Measurements from ENCODE around the gene AOPEP. TPM values are rescaled to one million over a fixed set of nuclear protein-coding genes. Genes with fewer than 3 reads are reported as not detected.
A peak's percentile ranks its signal among the peaks of the same experiment; 100 is the strongest.

Gene AOPEP
- total and polyA plus RNA-seq, 8 donors: 73.9 to 407 (median 101) TPM

DNA sequence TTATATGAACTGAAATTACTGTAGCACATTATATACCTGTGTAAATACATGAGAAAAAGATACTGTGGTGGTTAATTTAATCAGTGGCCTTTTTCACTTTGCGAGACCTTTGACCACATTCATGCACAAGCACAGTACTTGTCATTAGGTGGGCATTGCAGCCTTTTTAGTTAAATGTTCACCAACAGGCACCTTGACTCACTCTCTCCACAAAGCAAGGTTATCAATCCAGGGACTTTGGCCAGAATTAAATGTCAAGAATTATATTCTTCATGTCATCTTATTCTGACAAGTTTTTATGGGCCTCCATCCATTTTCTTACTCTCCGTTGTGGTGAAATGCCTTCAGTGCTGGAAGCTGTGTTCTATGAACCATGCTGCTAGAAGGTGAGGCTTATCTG lies 72.2 kb downstream of the AOPEP start:
- Histone ChIP-seq H3K9me3 (no peaks in the 10 kb centered on the region), H3K27ac (peak overlapping the region in 4 of 5 donors; percentile 20 to 62 (median 58)), H3K36me3 (peaks cover 5 to 19% (median 10%) of the 10 kb centered on the region in 4 donors), H3K4me3 (no peak overlapping the region), H3K27me3 (no peaks in the 10 kb centered on the region), H3K4me1 (peaks cover 4 to 36% (median 19%) of the 10 kb centered on the region in 4 donors)
- DNase-seq: peak in 1 of 2 donors; percentile 38
- WGBS, 5 donors: 59 to 74% (median 71%) methylated on average over 2 of the region's 2 CpGs
- TF ChIP-seq, protein P1, sequence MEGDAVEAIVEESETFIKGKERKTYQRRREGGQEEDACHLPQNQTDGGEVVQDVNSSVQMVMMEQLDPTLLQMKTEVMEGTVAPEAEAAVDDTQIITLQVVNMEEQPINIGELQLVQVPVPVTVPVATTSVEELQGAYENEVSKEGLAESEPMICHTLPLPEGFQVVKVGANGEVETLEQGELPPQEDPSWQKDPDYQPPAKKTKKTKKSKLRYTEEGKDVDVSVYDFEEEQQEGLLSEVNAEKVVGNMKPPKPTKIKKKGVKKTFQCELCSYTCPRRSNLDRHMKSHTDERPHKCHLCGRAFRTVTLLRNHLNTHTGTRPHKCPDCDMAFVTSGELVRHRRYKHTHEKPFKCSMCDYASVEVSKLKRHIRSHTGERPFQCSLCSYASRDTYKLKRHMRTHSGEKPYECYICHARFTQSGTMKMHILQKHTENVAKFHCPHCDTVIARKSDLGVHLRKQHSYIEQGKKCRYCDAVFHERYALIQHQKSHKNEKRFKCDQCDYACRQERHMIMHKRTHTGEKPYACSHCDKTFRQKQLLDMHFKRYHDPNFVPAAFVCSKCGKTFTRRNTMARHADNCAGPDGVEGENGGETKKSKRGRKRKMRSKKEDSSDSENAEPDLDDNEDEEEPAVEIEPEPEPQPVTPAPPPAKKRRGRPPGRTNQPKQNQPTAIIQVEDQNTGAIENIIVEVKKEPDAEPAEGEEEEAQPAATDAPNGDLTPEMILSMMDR (IDR thresholded peaks at IDR 0.05): no peak
- TF ChIP-seq POLR2AphosphoS5 (IDR thresholded peaks at IDR 0.05) (no peak), EP300 (IDR thresholded peaks at IDR 0.05) (no peak), POLR2A (IDR thresholded peaks at IDR 0.05) (no peak)
- intact Hi-C loops (cut with DNase I; ENCODE audit: low total_unique reads): no loop called here

- Histone ChIP-seq H3K4me1 (peaks cover 8 to 37% (median 20%) of the 10 kb centered on the region in 4 donors), H3K27ac (peak overlapping the region in 4 of 5 donors; percentile 55 to 62 (median 62)), H3K27me3 (no peaks in the 10 kb centered on the region), H3K9me3 (no peaks in the 10 kb centered on the region), H3K4me3 (no peak overlapping the region), H3K36me3 (peaks cover 5 to 11% (median 7%) of the 10 kb centered on the region in 4 donors)
- WGBS, 5 donors: 73 to 81% (median 79%) methylated on average over 9 of the region's 9 CpGs
- DNase-seq: peak in 1 of 2 donors; percentile 84
- TF ChIP-seq POLR2AphosphoS5 (IDR thresholded peaks at IDR 0.05) (peak in 1 of 3 donors; percentile 32), POLR2A (IDR thresholded peaks at IDR 0.05) (no peak), EP300 (IDR thresholded peaks at IDR 0.05) (no peak)
- intact Hi-C loops (cut with DNase I; ENCODE audit: low total_unique reads): no loop called here
Observed at GRCh38 chr9:94799578-94800264, 73.2 kb downstream of the AOPEP start.

DNA sequence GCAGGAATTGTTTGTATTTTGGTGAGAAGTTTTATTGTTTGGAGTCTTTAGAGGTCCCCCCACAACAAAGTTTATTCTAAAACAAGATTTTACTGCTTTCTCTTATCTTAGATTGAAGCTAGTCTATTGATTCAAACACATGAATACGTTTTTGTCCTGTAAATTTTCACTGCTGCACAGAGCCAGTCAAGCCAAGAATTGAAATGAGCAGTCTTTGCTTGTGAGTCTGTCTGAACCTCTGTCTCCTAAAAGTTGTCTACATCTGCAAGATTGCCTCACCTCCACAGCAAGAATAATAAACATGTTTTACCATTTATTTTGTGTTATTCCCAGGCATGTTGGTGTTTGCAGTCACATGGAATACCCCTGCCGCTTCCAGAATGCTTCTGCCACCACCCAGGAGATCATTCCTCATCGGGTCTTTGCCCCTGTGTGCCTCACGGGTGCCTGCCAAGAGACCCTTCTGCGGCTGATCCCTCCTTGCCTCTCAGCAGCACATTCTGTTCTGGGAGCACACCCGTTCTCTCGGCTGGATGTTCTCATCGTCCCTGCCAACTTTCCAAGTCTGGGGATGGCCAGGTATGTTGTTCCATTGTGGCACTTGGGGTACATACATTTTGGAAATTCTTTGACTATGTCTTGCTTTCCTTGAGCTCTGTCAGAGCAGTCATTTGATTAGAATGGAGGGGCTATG lies 74.1 kb downstream of the AOPEP start:
- Histone ChIP-seq H3K4me1 (peaks cover 8 to 46% (median 28%) of the 10 kb centered on the region in 4 donors), H3K27me3 (no peaks in the 10 kb centered on the region), H3K36me3 (peaks cover 5 to 11% (median 7%) of the 10 kb centered on the region in 4 donors), H3K27ac (peak overlapping the region in 4 of 5 donors; percentile 55 to 62 (median 62)), H3K9me3 (no peaks in the 10 kb centered on the region), H3K4me3 (no peak overlapping the region)
- DNase-seq: no peak
- intact Hi-C loops (cut with DNase I; ENCODE audit: low total_unique reads): no loop called here
- 78 to 87% (median 83%) methylated on average over 8 of the region's 8 CpGs for WGBS, 5 donors
- no peak for TF ChIP-seq EP300 (IDR thresholded peaks at IDR 0.05)
- TF ChIP-seq POLR2AphosphoS5 (IDR thresholded peaks at IDR 0.05): no peak
- TF ChIP-seq POLR2A (IDR thresholded peaks at IDR 0.05): no peak
- TF ChIP-seq, protein P1 (IDR thresholded peaks at IDR 0.05): no peak

GRCh38 chr9:94801234-94801633 lies 74.7 kb downstream of the AOPEP start:
- DNase-seq: no peak
- Histone ChIP-seq H3K36me3 (peaks cover 5 to 11% (median 7%) of the 10 kb centered on the region in 4 donors), H3K4me3 (no peak overlapping the region), H3K9me3 (no peaks in the 10 kb centered on the region), H3K4me1 (peaks cover 8 to 52% (median 34%) of the 10 kb centered on the region in 4 donors), H3K27ac (peak overlapping the region in 4 of 5 donors; percentile 55 to 62 (median 62)), H3K27me3 (no peaks in the 10 kb centered on the region)
- intact Hi-C loops (cut with DNase I; ENCODE audit: low total_unique reads): no loop called here
- TF ChIP-seq EP300 (IDR thresholded peaks at IDR 0.05): no peak
- 66 to 84% (median 78%) methylated on average over 1 of the region's 1 CpG for WGBS, 5 donors

DNA sequence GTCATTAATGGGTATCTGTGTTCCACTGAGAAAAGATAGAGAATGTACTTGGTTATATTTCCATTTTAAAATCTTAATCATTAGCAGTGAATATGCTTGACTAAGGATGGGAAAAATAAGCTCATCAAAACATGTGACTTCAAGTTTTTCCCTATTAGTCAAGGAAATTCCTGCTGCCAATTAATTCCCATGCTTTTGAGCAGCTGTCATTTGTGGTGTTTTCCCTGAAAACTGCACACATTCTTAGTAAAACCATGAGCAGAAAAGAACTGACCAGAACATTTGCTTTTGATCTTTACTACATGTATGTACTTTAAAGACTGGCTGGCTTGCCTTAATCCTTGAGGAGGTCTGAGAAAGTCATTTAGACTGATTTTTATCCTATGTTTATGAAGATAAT lies 75.2 kb downstream of the AOPEP start:
- Histone ChIP-seq H3K36me3 (peaks cover 5 to 11% (median 7%) of the 10 kb centered on the region in 4 donors), H3K4me1 (peaks cover 8 to 54% (median 37%) of the 10 kb centered on the region in 4 donors), H3K27me3 (no peaks in the 10 kb centered on the region), H3K9me3 (no peaks in the 10 kb centered on the region), H3K27ac (peak overlapping the region in 3 of 5 donors; percentile 55 to 62 (median 61)), H3K4me3 (no peak overlapping the region)
- no peak for DNase-seq
- no peak for TF ChIP-seq EP300 (IDR thresholded peaks at IDR 0.05)
- TF ChIP-seq, protein P1 (IDR thresholded peaks at IDR 0.05): no peak
- no peak for TF ChIP-seq POLR2AphosphoS5 (IDR thresholded peaks at IDR 0.05)
- TF ChIP-seq POLR2A (IDR thresholded peaks at IDR 0.05): no peak
- intact Hi-C loops (cut with DNase I; ENCODE audit: low total_unique reads): no loop called here
